Measurements from ENCODE around the gene SFXN1.
A peak's percentile ranks its signal among the peaks of the same experiment; 100 is the strongest.

The SFXN1 gene

GRCh38 chr5:175478008-175478383 is 364 bp upstream of the SFXN1 start:
- no peak for DNase-seq (ENCODE audit: low read depth)
- TF ChIP-seq CTCF (conservative IDR thresholded peaks at IDR 0.05; ENCODE audit: low read depth, low read length), result no peak
- H3K4me3 ChIP-seq (ENCODE audit: low read depth, low read length), result peak overlapping the region; percentile 89

DNA sequence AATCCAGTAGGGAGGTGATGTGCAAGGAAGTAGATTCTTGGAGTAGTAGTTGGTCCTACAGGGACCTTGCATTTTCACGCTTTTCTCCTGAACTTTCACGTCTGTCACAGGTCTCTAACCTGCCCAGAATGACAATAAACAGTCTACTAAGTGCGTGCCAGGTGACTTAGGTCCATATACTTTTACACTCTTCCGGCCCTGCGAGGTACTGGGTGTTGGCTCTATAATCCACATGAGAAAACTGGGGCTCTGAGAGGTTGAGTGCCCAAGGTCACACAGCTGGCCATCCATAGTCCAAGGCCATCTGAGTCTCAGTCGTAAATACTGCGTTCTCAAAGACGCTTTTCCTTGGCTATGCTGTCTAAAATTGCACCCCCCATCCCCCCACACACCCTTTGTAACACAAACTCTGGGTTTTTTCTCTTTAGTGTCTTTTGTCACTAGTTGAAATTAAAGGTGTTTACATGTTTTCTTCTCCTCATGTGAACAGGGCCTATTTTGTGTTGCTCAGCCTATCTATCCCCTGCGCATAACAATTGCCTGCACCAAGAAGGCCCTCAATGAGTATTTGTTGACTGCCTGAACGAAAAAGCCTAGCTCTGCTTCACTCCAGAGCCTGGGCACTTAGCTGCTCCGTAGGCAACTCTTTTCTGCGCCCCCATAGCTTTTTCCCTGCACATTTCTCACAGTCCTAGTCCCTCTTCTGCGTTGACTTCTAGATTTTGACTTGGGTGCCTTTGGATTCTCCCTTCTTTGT is 943 bp downstream of the SFXN1 start:
- no peak for TF ChIP-seq CTCF (conservative IDR thresholded peaks at IDR 0.05; ENCODE audit: low read depth, low read length)
- DNase-seq (ENCODE audit: low read depth), result no peak
- peak overlapping the region; percentile 89 for H3K4me3 ChIP-seq (ENCODE audit: low read depth, low read length)

DNA sequence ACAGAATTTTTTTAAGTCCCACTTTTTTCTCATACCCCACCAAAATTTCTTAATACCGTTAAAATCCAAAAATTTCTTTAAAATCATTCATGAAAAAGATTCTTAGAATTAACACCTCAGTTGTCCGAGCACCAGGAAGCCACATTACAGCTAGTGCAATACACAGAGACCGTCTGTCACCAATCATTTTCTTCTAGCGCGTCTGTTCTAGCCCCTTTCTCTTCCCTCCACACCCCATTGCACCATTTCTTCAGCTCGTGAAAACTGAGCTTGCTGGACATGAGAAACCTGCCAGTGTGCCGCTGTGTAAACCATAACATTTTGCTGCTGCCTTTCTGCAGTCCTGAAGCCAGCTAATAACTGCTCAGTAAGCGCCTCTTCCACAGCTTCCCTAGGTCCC is 5.0 kb downstream of the SFXN1 start:
- DNase-seq (ENCODE audit: low read depth), result no peak
- H3K4me3 ChIP-seq (ENCODE audit: low read depth, low read length), result no peak overlapping the region
- no peak for TF ChIP-seq CTCF (conservative IDR thresholded peaks at IDR 0.05; ENCODE audit: low read depth, low read length)

- H3K4me3 ChIP-seq (ENCODE audit: low read depth, low read length), result no peak overlapping the region
- no peak for DNase-seq (ENCODE audit: low read depth)
- TF ChIP-seq CTCF (conservative IDR thresholded peaks at IDR 0.05; ENCODE audit: low read depth, low read length), result no peak
Observed at GRCh38 chr5:175484322-175484721, 6.0 kb downstream of the SFXN1 start.

DNA sequence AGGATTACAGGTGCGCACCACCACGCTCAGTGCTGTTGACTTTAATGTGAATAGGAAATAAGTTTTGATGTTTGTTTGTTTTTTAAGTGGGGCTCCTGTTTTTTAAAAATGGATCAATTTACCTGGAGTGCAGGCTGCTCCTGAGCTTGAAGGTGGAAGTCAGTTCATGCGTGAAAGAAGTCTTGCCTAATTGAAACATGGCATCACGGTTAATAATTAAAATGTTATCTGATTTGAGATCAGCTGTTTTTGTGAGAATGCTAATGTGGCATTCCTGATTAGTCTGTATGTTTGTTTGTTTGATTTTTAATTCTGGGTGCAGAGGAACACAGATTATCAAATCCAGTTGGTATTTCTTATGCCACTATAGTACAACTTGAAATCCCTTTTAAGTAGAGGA is 6.5 kb downstream of the SFXN1 start:
- no peak overlapping the region for H3K4me3 ChIP-seq (ENCODE audit: low read depth, low read length)
- TF ChIP-seq CTCF (conservative IDR thresholded peaks at IDR 0.05; ENCODE audit: low read depth, low read length), result no peak
- no peak for DNase-seq (ENCODE audit: low read depth)

GRCh38 chr5:175485631-175486030 is 7.3 kb downstream of the SFXN1 start:
- no peak for TF ChIP-seq CTCF (conservative IDR thresholded peaks at IDR 0.05; ENCODE audit: low read depth, low read length)
- no peak for DNase-seq (ENCODE audit: low read depth)
- H3K4me3 ChIP-seq (ENCODE audit: low read depth, low read length), result no peak overlapping the region

- no peak for DNase-seq (ENCODE audit: low read depth)
- TF ChIP-seq CTCF (conservative IDR thresholded peaks at IDR 0.05; ENCODE audit: low read depth, low read length), result no peak
- no peak overlapping the region for H3K4me3 ChIP-seq (ENCODE audit: low read depth, low read length)
Observed at GRCh38 chr5:175487514-175488222, 9.3 kb downstream of the SFXN1 start.
